Tibial nerve (tissue), 3 donors: ENCODE measurements around the gene PKHD1.

ENCODE experiments used
- POLR2A ChIP-seq, 2 donors: fragments of 450-650 bp; IDR thresholded peaks; one replicate each; pipeline ENCODE4 v1.6.1; 2017; ENCODE audit warnings: antibody characterized with exemption in 2 of 2, mild to moderate bottlenecking in 2 of 2, moderate library complexity in 2 of 2
- TF ChIP-seq, protein P1 (sequence below), 5 experiments: fragments of 200-600 bp in 3 of 5; fragments of 450-650 bp in 2 of 5; sonication (generic) in 3 of 5; IDR thresholded peaks; one replicate each; pipeline ENCODE4 v1.5.1; 2016 to 2019; ENCODE audit warnings: antibody characterized with exemption in 5 of 5, mild to moderate bottlenecking in 3 of 5, moderate library complexity in 2 of 5

DNA sequence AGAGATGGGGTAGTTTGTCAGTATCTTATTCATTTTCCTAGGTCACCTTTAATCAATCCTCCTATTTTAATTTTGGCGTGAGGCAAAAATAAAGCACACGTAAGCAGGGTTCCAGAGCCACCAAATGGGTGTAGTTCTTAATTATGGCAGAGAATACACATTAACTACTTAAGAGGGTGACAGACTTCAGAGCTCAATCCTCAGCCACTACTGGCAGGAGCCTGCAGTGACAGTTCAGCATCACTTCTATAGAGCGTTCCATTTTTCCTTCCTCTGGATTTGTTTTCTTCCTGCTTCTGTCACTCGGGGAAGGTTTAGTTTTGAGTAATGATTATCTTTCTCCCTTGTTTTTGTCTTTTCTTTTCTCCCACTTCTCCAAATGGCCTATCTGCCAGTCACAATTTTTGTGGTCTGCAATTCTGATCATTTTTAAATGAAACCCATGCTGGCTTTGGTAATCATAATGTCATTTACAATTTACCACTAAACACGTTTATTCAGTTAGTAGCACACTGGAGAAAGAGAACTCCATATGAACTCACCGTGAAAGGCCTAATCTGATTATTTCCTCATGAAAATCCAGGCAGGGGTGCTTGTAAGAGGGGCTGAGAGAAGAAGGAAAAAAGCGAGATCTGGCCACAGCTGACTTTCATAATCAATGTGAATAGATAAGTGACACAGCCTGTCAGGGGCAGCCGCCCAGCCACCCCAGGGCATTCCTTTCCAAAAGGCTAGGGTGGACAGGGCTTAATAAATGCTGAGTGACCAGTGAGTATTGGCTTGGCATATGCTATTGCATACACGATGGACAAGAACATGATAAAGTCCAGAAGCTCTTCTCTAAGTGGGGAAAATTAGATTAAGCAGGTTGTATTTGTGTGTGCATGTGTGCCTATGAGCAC is 412.1 kb downstream of the PKHD1 start:
- TF ChIP-seq, protein P1, sequence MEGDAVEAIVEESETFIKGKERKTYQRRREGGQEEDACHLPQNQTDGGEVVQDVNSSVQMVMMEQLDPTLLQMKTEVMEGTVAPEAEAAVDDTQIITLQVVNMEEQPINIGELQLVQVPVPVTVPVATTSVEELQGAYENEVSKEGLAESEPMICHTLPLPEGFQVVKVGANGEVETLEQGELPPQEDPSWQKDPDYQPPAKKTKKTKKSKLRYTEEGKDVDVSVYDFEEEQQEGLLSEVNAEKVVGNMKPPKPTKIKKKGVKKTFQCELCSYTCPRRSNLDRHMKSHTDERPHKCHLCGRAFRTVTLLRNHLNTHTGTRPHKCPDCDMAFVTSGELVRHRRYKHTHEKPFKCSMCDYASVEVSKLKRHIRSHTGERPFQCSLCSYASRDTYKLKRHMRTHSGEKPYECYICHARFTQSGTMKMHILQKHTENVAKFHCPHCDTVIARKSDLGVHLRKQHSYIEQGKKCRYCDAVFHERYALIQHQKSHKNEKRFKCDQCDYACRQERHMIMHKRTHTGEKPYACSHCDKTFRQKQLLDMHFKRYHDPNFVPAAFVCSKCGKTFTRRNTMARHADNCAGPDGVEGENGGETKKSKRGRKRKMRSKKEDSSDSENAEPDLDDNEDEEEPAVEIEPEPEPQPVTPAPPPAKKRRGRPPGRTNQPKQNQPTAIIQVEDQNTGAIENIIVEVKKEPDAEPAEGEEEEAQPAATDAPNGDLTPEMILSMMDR (IDR thresholded peaks at IDR 0.05): no peak
- no peak for TF ChIP-seq POLR2A (IDR thresholded peaks at IDR 0.05)
